ENCODE measurements around the gene TRIM9.

Gene TRIM9

DNA sequence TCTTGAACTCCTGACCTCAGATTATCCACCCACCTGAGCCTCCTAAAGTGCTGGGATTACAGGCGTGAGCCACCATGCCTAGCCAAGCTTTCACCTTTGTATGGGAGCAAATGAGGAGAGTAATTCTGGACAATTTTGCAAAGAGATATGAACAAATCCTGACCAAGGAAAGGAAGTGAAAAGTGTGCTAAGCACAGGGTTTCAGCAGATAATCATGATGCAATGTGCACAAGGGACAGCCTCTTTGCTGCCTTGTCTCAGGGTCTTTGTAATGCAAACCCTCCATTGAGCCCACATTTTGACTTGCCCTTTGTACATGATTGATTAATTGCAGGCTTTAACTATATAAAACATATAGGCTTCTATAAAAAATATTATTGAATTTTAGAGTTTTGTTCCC, 141.4 kb downstream of the TRIM9 start:
- Histone ChIP-seq H2AFZ (ENCODE audit: low read depth, low read length) (no peak overlapping the region), H4K20me1 (ENCODE audit: insufficient read depth, low read length) (no peaks in the 10 kb centered on the region), H3K9me3 (ENCODE audit: insufficient read depth, low read length) (no peaks in the 10 kb centered on the region), H3K79me2 (ENCODE audit: low read length) (no peaks in the 10 kb centered on the region), H3K9ac (ENCODE audit: low read length) (no peak overlapping the region), H3K36me3 (replicated peaks; ENCODE audit: low read depth, low read length) (no peaks in the 10 kb centered on the region), H3K4me1 (ENCODE audit: low read length) (0 out of 2 replicates have a peak, but pooled peaks cover 3% of the 10 kb centered on the region), H3K27me3 (ENCODE audit: low read depth, low read length) (no peaks in the 10 kb centered on the region), H3K4me2 (ENCODE audit: low read length) (no peak overlapping the region), H3K27ac (ENCODE audit: low read length) (no peak overlapping the region), H3K4me3 (ENCODE audit: low read length) (no peak overlapping the region)
- TF ChIP-seq EZH2phosphoT487 (IDR thresholded peaks at IDR 0.05; ENCODE audit: low read depth) = no peak
- no peak for TF ChIP-seq CTCF (IDR thresholded peaks at IDR 0.05; ENCODE audit: low read depth, low read length)

GRCh38 chr14:50951032-50951431, 143.9 kb downstream of the TRIM9 start:
- Histone ChIP-seq H3K79me2 (ENCODE audit: low read length) (no peaks in the 10 kb centered on the region), H3K4me3 (ENCODE audit: low read length) (no peak overlapping the region), H3K27me3 (ENCODE audit: low read depth, low read length) (no peaks in the 10 kb centered on the region), H3K27ac (ENCODE audit: low read length) (no peak overlapping the region), H3K4me2 (ENCODE audit: low read length) (no peak overlapping the region), H2AFZ (ENCODE audit: low read depth, low read length) (no peak overlapping the region), H3K9me3 (ENCODE audit: insufficient read depth, low read length) (no peaks in the 10 kb centered on the region), H4K20me1 (ENCODE audit: insufficient read depth, low read length) (no peaks in the 10 kb centered on the region), H3K9ac (ENCODE audit: low read length) (no peak overlapping the region), H3K36me3 (replicated peaks; ENCODE audit: low read depth, low read length) (no peaks in the 10 kb centered on the region), H3K4me1 (ENCODE audit: low read length) (0 out of 2 replicates have a peak, but pooled peaks cover 3% of the 10 kb centered on the region)
- TF ChIP-seq EZH2phosphoT487 (IDR thresholded peaks at IDR 0.05; ENCODE audit: low read depth) (no peak), CTCF (IDR thresholded peaks at IDR 0.05; ENCODE audit: low read depth, low read length) (no peak)

DNA sequence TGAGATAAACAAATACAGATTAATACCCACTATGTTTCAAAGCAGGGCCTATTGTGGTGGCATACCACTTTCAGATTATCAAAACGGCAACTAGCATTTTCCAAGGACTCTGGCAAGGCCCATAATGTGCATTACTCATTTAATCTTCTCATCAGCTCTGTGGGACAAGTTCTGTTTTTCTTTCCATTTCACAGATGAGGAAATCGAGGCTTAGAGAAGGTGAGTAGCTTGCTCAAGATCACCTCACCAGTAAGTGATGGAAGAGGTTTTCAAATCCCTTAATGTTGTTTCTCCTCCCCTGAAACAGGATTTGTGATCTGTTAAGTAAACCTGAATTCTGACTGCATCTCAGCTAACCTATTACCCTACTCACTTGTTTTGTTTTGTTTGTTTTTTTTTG, 146.7 kb downstream of the TRIM9 start:
- Histone ChIP-seq H3K9ac (ENCODE audit: low read length) (no peak overlapping the region), H3K79me2 (ENCODE audit: low read length) (no peaks in the 10 kb centered on the region), H3K4me1 (ENCODE audit: low read length) (no peaks in the 10 kb centered on the region), H3K27me3 (ENCODE audit: low read depth, low read length) (no peaks in the 10 kb centered on the region), H2AFZ (ENCODE audit: low read depth, low read length) (no peak overlapping the region), H3K36me3 (replicated peaks; ENCODE audit: low read depth, low read length) (no peaks in the 10 kb centered on the region), H3K4me2 (ENCODE audit: low read length) (no peak overlapping the region), H4K20me1 (ENCODE audit: insufficient read depth, low read length) (no peaks in the 10 kb centered on the region), H3K27ac (ENCODE audit: low read length) (no peak overlapping the region), H3K9me3 (ENCODE audit: insufficient read depth, low read length) (no peaks in the 10 kb centered on the region), H3K4me3 (ENCODE audit: low read length) (no peak overlapping the region)
- TF ChIP-seq EZH2phosphoT487 (IDR thresholded peaks at IDR 0.05; ENCODE audit: low read depth) = no peak
- TF ChIP-seq CTCF (IDR thresholded peaks at IDR 0.05; ENCODE audit: low read depth, low read length) = no peak

- no peaks in the 10 kb centered on the region for H3K9me3 ChIP-seq (ENCODE audit: insufficient read depth, low read length)
- H3K79me2 ChIP-seq (ENCODE audit: low read length) = no peaks in the 10 kb centered on the region
- H3K4me3 ChIP-seq (ENCODE audit: low read length) = no peak overlapping the region
- no peaks in the 10 kb centered on the region for H3K4me1 ChIP-seq (ENCODE audit: low read length)
- H2AFZ ChIP-seq (ENCODE audit: low read depth, low read length) = no peak overlapping the region
- H3K27me3 ChIP-seq (ENCODE audit: low read depth, low read length) = no peaks in the 10 kb centered on the region
- no peak overlapping the region for H3K9ac ChIP-seq (ENCODE audit: low read length)
- no peak overlapping the region for H3K27ac ChIP-seq (ENCODE audit: low read length)
- H3K4me2 ChIP-seq (ENCODE audit: low read length) = no peak overlapping the region
- no peaks in the 10 kb centered on the region for H3K36me3 ChIP-seq (replicated peaks; ENCODE audit: low read depth, low read length)
- H4K20me1 ChIP-seq (ENCODE audit: insufficient read depth, low read length) = no peaks in the 10 kb centered on the region
- no peak for TF ChIP-seq CTCF (IDR thresholded peaks at IDR 0.05; ENCODE audit: low read depth, low read length)
- TF ChIP-seq EZH2phosphoT487 (IDR thresholded peaks at IDR 0.05; ENCODE audit: low read depth) = no peak
These were observed 147.5 kb downstream of the TRIM9 start for GRCh38 chr14:50947446-50947845.

Measured in OCI-LY3 (cell line).